H9 (cell line): ENCODE data around the gene VASH2. TPM values are rescaled to one million over a fixed set of nuclear protein-coding genes. Genes with fewer than 3 reads are reported as not detected.

Experiments used
- DNase-seq: peaks from one replicate; pipeline ENCODE4 v3.0.0-alpha.2; 2017
- H2AFZ ChIP-seq: one replicate; pipeline ENCODE4 v1.6.1; 2013; ENCODE audit warnings: mild to moderate bottlenecking, low read length, control low read depth, moderate library complexity
- H2AK5ac ChIP-seq: 2 replicates; pipeline ENCODE4 v1.6.1; 2013; ENCODE audit warnings: low read length, control low read depth, mixed read lengths; ENCODE audit not compliant: insufficient read length
- H2BK120ac ChIP-seq: one replicate; pipeline ENCODE4 v1.6.1; 2013; ENCODE audit warnings: low read depth, mild to moderate bottlenecking, low read length, control low read depth, inconsistent platforms; ENCODE audit not compliant: poor library complexity, severe bottlenecking
- H2BK12ac ChIP-seq: 2 replicates; pipeline ENCODE4 v1.6.1; 2013; ENCODE audit warnings: low read length, control low read depth, mixed read lengths, low read depth; ENCODE audit not compliant: insufficient read length
- H2BK15ac ChIP-seq: 2 replicates; pipeline ENCODE4 v1.6.1; 2013; ENCODE audit warnings: low read depth, low read length, control low read depth
- H2BK20ac ChIP-seq: one replicate; pipeline ENCODE4 v1.6.1; 2013; ENCODE audit warnings: low read depth, mild to moderate bottlenecking, low read length, control low read depth, inconsistent platforms; ENCODE audit not compliant: poor library complexity, severe bottlenecking
- H2BK5ac ChIP-seq: 2 replicates; pipeline ENCODE4 v1.6.1; 2013; ENCODE audit warnings: low read length, control low read depth, mixed read lengths; ENCODE audit not compliant: insufficient read length
- H3K14ac ChIP-seq: 2 replicates; pipeline ENCODE4 v1.6.1; 2013; ENCODE audit warnings: low read length, control low read depth; ENCODE audit not compliant: insufficient read depth
- H3K18ac ChIP-seq: 2 replicates; pipeline ENCODE4 v1.6.1; 2013; ENCODE audit warnings: low read depth, mild to moderate bottlenecking, mixed read lengths, low read length, control low read depth; ENCODE audit not compliant: insufficient read length
- H3K23ac ChIP-seq: 2 replicates; pipeline ENCODE4 v1.6.1; 2013; ENCODE audit warnings: low read length, control low read depth, mixed read lengths, low read depth; ENCODE audit not compliant: insufficient read length
- H3K23me2 ChIP-seq: 2 replicates; pipeline ENCODE4 v1.6.1; 2013; ENCODE audit warnings: low read depth, mild to moderate bottlenecking, mixed read lengths, low read length, control low read depth; ENCODE audit not compliant: insufficient read length, poor library complexity, severe bottlenecking
- H3K27ac ChIP-seq: 2 replicates; pipeline ENCODE4 v1.5.1; 2013; ENCODE audit warnings: low read length, control low read depth, mixed read lengths, low read depth; ENCODE audit not compliant: insufficient read length
- H3K27me3 ChIP-seq: 2 replicates; pipeline ENCODE4 v1.6.1; 2013; ENCODE audit warnings: low read length, control low read depth, inconsistent platforms; ENCODE audit not compliant: insufficient read depth
- H3K4ac ChIP-seq: 2 replicates; pipeline ENCODE4 v1.6.1; 2013; ENCODE audit warnings: low read depth, mild to moderate bottlenecking, control low read depth, inconsistent platforms, low read length, moderate library complexity
- H3K4me1 ChIP-seq: 2 replicates; pipeline ENCODE4 v1.6.1; 2013; ENCODE audit warnings: low read length, control low read depth, inconsistent platforms; ENCODE audit not compliant: insufficient read depth
- H3K4me2 ChIP-seq: 2 replicates; pipeline ENCODE4 v1.6.1; 2013; ENCODE audit warnings: low read length, control low read depth, mixed read lengths; ENCODE audit not compliant: insufficient read length, insufficient read depth
- H3K56ac ChIP-seq: 2 replicates; pipeline ENCODE4 v1.6.1; 2013; ENCODE audit warnings: low read depth, mild to moderate bottlenecking, mixed read lengths, low read length, control low read depth; ENCODE audit not compliant: insufficient read length
- H3K79me1 ChIP-seq: 2 replicates; pipeline ENCODE4 v1.6.1; 2013; ENCODE audit warnings: low read depth, mild to moderate bottlenecking, moderate library complexity, low read length, control low read depth, inconsistent platforms; ENCODE audit not compliant: insufficient read depth, poor library complexity, severe bottlenecking
- H3K79me2 ChIP-seq: 2 replicates; pipeline ENCODE4 v1.6.1; 2013; ENCODE audit warnings: low read length, control low read depth, inconsistent platforms; ENCODE audit not compliant: insufficient read depth
- H3K9ac ChIP-seq: 2 replicates; pipeline ENCODE4 v1.6.1; 2013; ENCODE audit warnings: low read length, control low read depth, mixed read lengths; ENCODE audit not compliant: insufficient read length; ENCODE audit errors: extremely low read depth
- H3K9me3 ChIP-seq: one replicate; pipeline ENCODE4 v1.6.1; 2013; ENCODE audit warnings: low read depth, low read length, inconsistent platforms; ENCODE audit not compliant: control insufficient read depth
- H3T11ph ChIP-seq: one replicate; pipeline ENCODE4 v1.6.1; 2013; ENCODE audit warnings: mild to moderate bottlenecking, low read length, control low read depth, inconsistent platforms
- H4K20me1 ChIP-seq: one replicate; pipeline ENCODE4 v1.6.1; 2013; ENCODE audit not compliant: control insufficient read depth, insufficient read length, insufficient read depth
- H4K5ac ChIP-seq: 2 replicates; pipeline ENCODE4 v1.6.1; 2013; ENCODE audit warnings: low read depth, mild to moderate bottlenecking, mixed read lengths, low read length, control low read depth; ENCODE audit not compliant: insufficient read length
- H4K8ac ChIP-seq: replicated peaks from 2 replicates; pipeline ENCODE4 v1.6.1; 2013; ENCODE audit warnings: low read length, control low read depth, mixed read lengths, low read depth; ENCODE audit not compliant: insufficient read length
- H4K91ac ChIP-seq: 2 replicates; pipeline ENCODE4 v1.6.1; 2013; ENCODE audit warnings: low read depth, mild to moderate bottlenecking, moderate library complexity, mixed read lengths, low read length, control low read depth; ENCODE audit not compliant: insufficient read length
- H3K27ac Mint-ChIP-seq, 3 experiments: 2 replicates in 2 of 3; 3 replicates in 1 of 3; pipeline ENCODE4 v1.8.0; 2020 to 2021; ENCODE audit warnings: mixed read lengths in 3 of 3, mild to moderate bottlenecking in 1 of 3, moderate library complexity in 1 of 3
- H3K27me3 Mint-ChIP-seq: 2 replicates; pipeline ENCODE4 v1.8.0; 2021; ENCODE audit warnings: low read depth, mild to moderate bottlenecking, moderate library complexity, mixed read lengths
- H3K36me3 Mint-ChIP-seq, 3 experiments: 2 replicates in 2 of 3; 3 replicates in 1 of 3; pipeline ENCODE4 v1.8.0; 2020 to 2021; ENCODE audit warnings: low read depth in 3 of 3, mixed read lengths in 3 of 3; ENCODE audit not compliant: insufficient read depth in 1 of 3
- H3K4me1 Mint-ChIP-seq, 2 experiments: 2 replicates each; pipeline ENCODE4 v1.8.0; 2020; ENCODE audit warnings: mixed read lengths in 2 of 2
- H3K4me3 Mint-ChIP-seq, 2 experiments: 2 replicates in 1 of 2; 3 replicates in 1 of 2; pipeline ENCODE4 v1.8.0; 2020 to 2021; ENCODE audit warnings: mild to moderate bottlenecking in 2 of 2, mixed read lengths in 2 of 2, moderate library complexity in 1 of 2
- H3K9me3 Mint-ChIP-seq, 2 experiments: 2 replicates in 1 of 2; 3 replicates in 1 of 2; pipeline ENCODE4 v1.8.0; 2020; ENCODE audit warnings: mild to moderate bottlenecking in 2 of 2, mixed read lengths in 2 of 2, moderate library complexity in 1 of 2
- WGBS: extraction: QIAGEN DNeasy Blood & Tissue Kit; methylation state at CpG from one replicate; pipeline ENCODE4 v1.1.7; 2013; ENCODE audit warnings: missing lambda C conversion rate, low lambda C conversion rate, mixed read lengths; ENCODE audit not compliant: insufficient read length; ENCODE audit errors: extremely low coverage; 5-methylcytosine and 5-hydroxymethylcytosine counted together
- total RNA-seq: library from RNA; stranded (reverse); gene quantifications from 2 replicates; pipeline ENCODE4 v1.2.1, GENCODE V29; 2021
- TF ChIP-seq, protein P1 (sequence below): fragments of 200-600 bp; sonication (generic); conservative IDR thresholded peaks from 3 replicates; pipeline ENCODE4 v1.8.0; 2021; ENCODE audit warnings: antibody characterized with exemption, mild to moderate bottlenecking

Gene VASH2
- total RNA-seq, 1 experiment from 2014 or later = 76.1 TPM

DNA sequence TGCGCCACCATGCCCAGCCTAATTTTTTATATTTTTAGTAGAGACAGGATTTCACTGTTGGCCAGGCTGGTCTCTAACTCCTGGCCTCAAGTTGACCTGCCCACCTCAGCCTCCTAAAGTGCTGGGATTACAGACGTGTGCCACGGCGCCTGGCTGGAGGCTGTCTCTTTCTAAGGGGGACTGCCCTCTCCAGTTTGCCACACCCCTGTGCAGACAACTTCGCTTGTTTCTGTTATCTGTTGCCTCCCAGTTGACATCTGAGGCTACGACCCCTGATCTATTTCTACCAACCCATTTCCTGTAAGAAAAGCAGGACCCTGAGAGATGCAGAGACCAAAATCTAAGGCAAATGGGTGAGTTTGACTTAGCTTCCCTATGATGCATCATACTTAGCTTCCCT, 24.0 kb upstream of the VASH2 start:
- H2AFZ ChIP-seq = no peak overlapping the region
- H3K4me2 ChIP-seq = no peak overlapping the region
- H3K79me1 ChIP-seq = no peaks in the 10 kb centered on the region
- H2BK12ac ChIP-seq = no peak overlapping the region
- Mint-ChIP-seq H3K4me3 (no peak overlapping the region), H3K9me3 (peaks cover 3 to 21% of the 10 kb centered on the region in 2 experiments; a peak in 4 of 5 replicates), H3K36me3 (peaks cover 0 to 22% (median 1%) of the 10 kb centered on the region in 3 experiments; a peak in 5 of 7 replicates), H3K4me1 (peaks cover 38 to 44% of the 10 kb centered on the region in 2 experiments), H3K27ac (no peak overlapping the region), H3K27me3 (peaks cover 3% of the 10 kb centered on the region)
- no peak overlapping the region for H4K5ac ChIP-seq
- peaks cover 8% of the 10 kb centered on the region for H3K4me1 ChIP-seq
- TF ChIP-seq, protein P1, sequence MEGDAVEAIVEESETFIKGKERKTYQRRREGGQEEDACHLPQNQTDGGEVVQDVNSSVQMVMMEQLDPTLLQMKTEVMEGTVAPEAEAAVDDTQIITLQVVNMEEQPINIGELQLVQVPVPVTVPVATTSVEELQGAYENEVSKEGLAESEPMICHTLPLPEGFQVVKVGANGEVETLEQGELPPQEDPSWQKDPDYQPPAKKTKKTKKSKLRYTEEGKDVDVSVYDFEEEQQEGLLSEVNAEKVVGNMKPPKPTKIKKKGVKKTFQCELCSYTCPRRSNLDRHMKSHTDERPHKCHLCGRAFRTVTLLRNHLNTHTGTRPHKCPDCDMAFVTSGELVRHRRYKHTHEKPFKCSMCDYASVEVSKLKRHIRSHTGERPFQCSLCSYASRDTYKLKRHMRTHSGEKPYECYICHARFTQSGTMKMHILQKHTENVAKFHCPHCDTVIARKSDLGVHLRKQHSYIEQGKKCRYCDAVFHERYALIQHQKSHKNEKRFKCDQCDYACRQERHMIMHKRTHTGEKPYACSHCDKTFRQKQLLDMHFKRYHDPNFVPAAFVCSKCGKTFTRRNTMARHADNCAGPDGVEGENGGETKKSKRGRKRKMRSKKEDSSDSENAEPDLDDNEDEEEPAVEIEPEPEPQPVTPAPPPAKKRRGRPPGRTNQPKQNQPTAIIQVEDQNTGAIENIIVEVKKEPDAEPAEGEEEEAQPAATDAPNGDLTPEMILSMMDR = no peak
- H2BK15ac ChIP-seq = no peak overlapping the region
- H3K18ac ChIP-seq = no peak overlapping the region
- H3K14ac ChIP-seq = no peak overlapping the region
- H2AK5ac ChIP-seq = no peak overlapping the region
- WGBS = no CpG with 5 or more reads among the region's 6 CpGs
- H2BK20ac ChIP-seq = no peak overlapping the region
- H3K56ac ChIP-seq = no peak overlapping the region
- no peak overlapping the region for H3K9ac ChIP-seq
- H3T11ph ChIP-seq = no peak overlapping the region
- no peaks in the 10 kb centered on the region for H3K23me2 ChIP-seq
- H3K27me3 ChIP-seq = no peaks in the 10 kb centered on the region
- no peaks in the 10 kb centered on the region for H3K79me2 ChIP-seq
- peak; percentile 13 for DNase-seq
- no peak overlapping the region for H2BK120ac ChIP-seq
- H4K8ac ChIP-seq = no peak overlapping the region
- peaks cover 7% of the 10 kb centered on the region for H3K9me3 ChIP-seq
- H4K91ac ChIP-seq = no peak overlapping the region
- no peak overlapping the region for H3K4ac ChIP-seq
- H2BK5ac ChIP-seq = no peak overlapping the region
- no peak overlapping the region for H3K23ac ChIP-seq
- no peak overlapping the region for H3K27ac ChIP-seq
- H4K20me1 ChIP-seq = no peaks in the 10 kb centered on the region
